Measurements from ENCODE around the gene DCC. TPM values are rescaled to one million over a fixed set of nuclear protein-coding genes. Genes with fewer than 3 reads are reported as not detected.

The DCC gene
- total and polyA plus RNA-seq, 2 donors (not counting 1 experiment from before 2014, with no cell fraction given): 0.14 TPM; not detected in 1

DNA sequence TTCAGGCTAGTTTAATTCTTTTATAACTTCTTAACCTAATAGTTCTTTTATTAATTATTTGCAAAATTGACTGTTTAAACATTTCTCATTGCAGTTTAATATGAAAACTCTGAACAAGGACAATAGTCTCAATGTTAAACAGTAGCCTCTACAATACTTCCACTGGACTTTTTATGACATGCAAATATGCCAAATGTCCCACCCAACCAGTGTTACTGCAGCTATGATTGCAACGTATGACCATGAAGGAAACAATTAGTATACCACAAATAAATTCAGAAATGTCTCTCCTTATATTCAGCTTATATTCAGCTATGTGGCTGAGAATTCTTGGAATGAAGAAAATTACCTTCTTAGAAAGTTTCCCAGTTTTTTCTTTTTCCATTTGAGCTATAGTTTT is 688.6 kb downstream of the DCC start:
- no peaks in the 10 kb centered on the region for H3K27me3 ChIP-seq (ENCODE audit: control insufficient read depth, insufficient read depth, low read length)
- no peak overlapping the region for H3K4me3 ChIP-seq (replicated peaks in 1 of 4; ENCODE audit: control extremely low read depth in 1 of 4, insufficient read depth in 1 of 4, low read depth in 3 of 4, low read length in 4 of 4)
- TF ChIP-seq EZH2 (IDR thresholded peaks at IDR 0.05; ENCODE audit: low read length, missing control alignments): no peak
- TF ChIP-seq, protein P1, sequence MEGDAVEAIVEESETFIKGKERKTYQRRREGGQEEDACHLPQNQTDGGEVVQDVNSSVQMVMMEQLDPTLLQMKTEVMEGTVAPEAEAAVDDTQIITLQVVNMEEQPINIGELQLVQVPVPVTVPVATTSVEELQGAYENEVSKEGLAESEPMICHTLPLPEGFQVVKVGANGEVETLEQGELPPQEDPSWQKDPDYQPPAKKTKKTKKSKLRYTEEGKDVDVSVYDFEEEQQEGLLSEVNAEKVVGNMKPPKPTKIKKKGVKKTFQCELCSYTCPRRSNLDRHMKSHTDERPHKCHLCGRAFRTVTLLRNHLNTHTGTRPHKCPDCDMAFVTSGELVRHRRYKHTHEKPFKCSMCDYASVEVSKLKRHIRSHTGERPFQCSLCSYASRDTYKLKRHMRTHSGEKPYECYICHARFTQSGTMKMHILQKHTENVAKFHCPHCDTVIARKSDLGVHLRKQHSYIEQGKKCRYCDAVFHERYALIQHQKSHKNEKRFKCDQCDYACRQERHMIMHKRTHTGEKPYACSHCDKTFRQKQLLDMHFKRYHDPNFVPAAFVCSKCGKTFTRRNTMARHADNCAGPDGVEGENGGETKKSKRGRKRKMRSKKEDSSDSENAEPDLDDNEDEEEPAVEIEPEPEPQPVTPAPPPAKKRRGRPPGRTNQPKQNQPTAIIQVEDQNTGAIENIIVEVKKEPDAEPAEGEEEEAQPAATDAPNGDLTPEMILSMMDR (conservative IDR thresholded peaks at IDR 0.05 in 1 of 2, IDR thresholded peaks at IDR 0.05 in 1 of 2; ENCODE audit: low read depth in 1 of 2, low read length in 2 of 2): no peak
- H3K36me3 ChIP-seq (ENCODE audit: control insufficient read depth, insufficient read depth, low read length): no peaks in the 10 kb centered on the region
- no peaks in the 10 kb centered on the region for H3K79me2 ChIP-seq (ENCODE audit: control insufficient read depth, insufficient read depth, low read length)
- no peak overlapping the region for H3K4me2 ChIP-seq (ENCODE audit: extremely low read depth, insufficient read depth, low read length)
- no peaks in the 10 kb centered on the region for H3K4me1 ChIP-seq (ENCODE audit: control insufficient read depth, extremely low read depth, insufficient read depth, low read length)
- H3K9me3 ChIP-seq (ENCODE audit: control insufficient read depth, insufficient read depth, low read depth, low read length): no peaks in the 10 kb centered on the region
- no peak overlapping the region for H3K9ac ChIP-seq (ENCODE audit: insufficient read depth, low read length)
- no peaks in the 10 kb centered on the region for H4K20me1 ChIP-seq (ENCODE audit: control insufficient read depth, extremely low read depth, insufficient read depth, low read length)
- DNase-seq (ENCODE audit: low read depth in 2 of 2): no peak
- no peak overlapping the region for H2AFZ ChIP-seq (ENCODE audit: low read length)
- H3K27ac ChIP-seq (ENCODE audit: insufficient read depth, low read length): no peak overlapping the region

- Histone ChIP-seq H3K79me2 (ENCODE audit: control insufficient read depth, insufficient read depth, low read length) (no peaks in the 10 kb centered on the region), H3K9ac (ENCODE audit: insufficient read depth, low read length) (no peak overlapping the region), H3K27me3 (ENCODE audit: control insufficient read depth, insufficient read depth, low read length) (no peaks in the 10 kb centered on the region), H3K4me2 (ENCODE audit: extremely low read depth, insufficient read depth, low read length) (no peak overlapping the region), H3K9me3 (ENCODE audit: control insufficient read depth, insufficient read depth, low read depth, low read length) (no peaks in the 10 kb centered on the region), H3K27ac (ENCODE audit: insufficient read depth, low read length) (no peak overlapping the region), H3K4me1 (ENCODE audit: control insufficient read depth, extremely low read depth, insufficient read depth, low read length) (no peaks in the 10 kb centered on the region), H2AFZ (ENCODE audit: low read length) (no peak overlapping the region), H3K36me3 (ENCODE audit: control insufficient read depth, insufficient read depth, low read length) (no peaks in the 10 kb centered on the region), H4K20me1 (ENCODE audit: control insufficient read depth, extremely low read depth, insufficient read depth, low read length) (no peaks in the 10 kb centered on the region), H3K4me3 (replicated peaks in 1 of 4; ENCODE audit: control extremely low read depth in 1 of 4, insufficient read depth in 1 of 4, low read depth in 3 of 4, low read length in 4 of 4) (no peak overlapping the region)
- DNase-seq (ENCODE audit: low read depth in 2 of 2): no peak
- TF ChIP-seq, protein P1 (conservative IDR thresholded peaks at IDR 0.05 in 1 of 2, IDR thresholded peaks at IDR 0.05 in 1 of 2; ENCODE audit: low read depth in 1 of 2, low read length in 2 of 2): no peak
- no peak for TF ChIP-seq EZH2 (IDR thresholded peaks at IDR 0.05; ENCODE audit: low read length, missing control alignments)
Measured at GRCh38 chr18:53033128-53033527, 693.1 kb downstream of the DCC start.

DNA sequence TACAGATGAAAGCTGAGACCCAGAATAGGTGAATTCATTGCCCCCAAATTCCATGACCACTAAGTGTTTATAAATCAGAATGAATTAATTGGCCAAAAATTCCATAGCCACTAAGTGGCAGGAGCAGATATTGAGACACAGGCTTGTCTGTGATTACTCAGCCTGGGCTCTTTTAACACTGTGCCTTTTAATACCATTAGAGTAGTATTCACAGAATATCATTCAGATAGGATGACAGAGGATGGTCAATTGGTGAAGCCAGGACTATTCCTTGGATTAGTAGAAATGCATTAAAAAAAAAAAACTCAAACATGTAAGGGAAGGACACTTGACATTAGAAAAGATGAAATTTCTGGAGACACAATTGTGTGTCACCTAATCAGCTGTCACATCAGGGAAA is 698.6 kb downstream of the DCC start:
- Histone ChIP-seq H2AFZ (ENCODE audit: low read length) (no peak overlapping the region), H3K9me3 (ENCODE audit: control insufficient read depth, insufficient read depth, low read depth, low read length) (no peaks in the 10 kb centered on the region), H3K36me3 (ENCODE audit: control insufficient read depth, insufficient read depth, low read length) (no peaks in the 10 kb centered on the region), H3K27me3 (ENCODE audit: control insufficient read depth, insufficient read depth, low read length) (no peaks in the 10 kb centered on the region), H3K27ac (ENCODE audit: insufficient read depth, low read length) (no peak overlapping the region), H4K20me1 (ENCODE audit: control insufficient read depth, extremely low read depth, insufficient read depth, low read length) (no peaks in the 10 kb centered on the region), H3K79me2 (ENCODE audit: control insufficient read depth, insufficient read depth, low read length) (no peaks in the 10 kb centered on the region), H3K9ac (ENCODE audit: insufficient read depth, low read length) (no peak overlapping the region), H3K4me2 (ENCODE audit: extremely low read depth, insufficient read depth, low read length) (no peak overlapping the region), H3K4me3 (replicated peaks in 1 of 4; ENCODE audit: control extremely low read depth in 1 of 4, insufficient read depth in 1 of 4, low read depth in 3 of 4, low read length in 4 of 4) (no peak overlapping the region), H3K4me1 (ENCODE audit: control insufficient read depth, extremely low read depth, insufficient read depth, low read length) (no peaks in the 10 kb centered on the region)
- TF ChIP-seq EZH2 (IDR thresholded peaks at IDR 0.05; ENCODE audit: low read length, missing control alignments): no peak
- TF ChIP-seq, protein P1 (conservative IDR thresholded peaks at IDR 0.05 in 1 of 2, IDR thresholded peaks at IDR 0.05 in 1 of 2; ENCODE audit: low read depth in 1 of 2, low read length in 2 of 2): no peak
- DNase-seq (ENCODE audit: low read depth in 2 of 2): no peak

Data from fibroblast of lung (primary cell).